Measurements from ENCODE around the gene PLBD1. TPM values are rescaled to one million over a fixed set of nuclear protein-coding genes. Genes with fewer than 3 reads are reported as not detected.

The PLBD1 gene
- total and polyA plus RNA-seq, 4 donors, result 9.5 to 40.9 (median 25.8) TPM

- DNase-seq (no peak), ATAC-seq (ENCODE audit: insufficient read depth, low FRiP score) (no peak)
- no peaks in the 10 kb centered on the region for H3K27me3 ChIP-seq (ENCODE audit: control insufficient read depth in 3 of 3, insufficient read depth in 3 of 3, low read length in 2 of 3)
- H3K4me1 ChIP-seq (ENCODE audit: control insufficient read depth in 5 of 5, insufficient read depth in 5 of 5, low read length in 5 of 5), result no peaks in the 10 kb centered on the region
- no peak overlapping the region for H3K9ac ChIP-seq (ENCODE audit: insufficient read depth in 1 of 2, low read length in 2 of 2)
- TF ChIP-seq CTCF (IDR thresholded peaks at IDR 0.05; ENCODE audit: control extremely low read depth, extremely low read depth), result no peak
- no peaks in the 10 kb centered on the region for H3K9me3 ChIP-seq (ENCODE audit: control insufficient read depth in 4 of 4, insufficient read depth in 3 of 4, low read length in 3 of 4)
- WGBS, 2 donors, result 93 to 98% methylated on average over 3 of the region's 3 CpGs
- no peaks in the 10 kb centered on the region for H3K36me3 ChIP-seq (ENCODE audit: control insufficient read depth in 4 of 4, insufficient read depth in 4 of 4, low read length in 4 of 4)
- no peak overlapping the region for H3K4me3 ChIP-seq
- no peak overlapping the region for H3K27ac ChIP-seq (ENCODE audit: low read depth in 1 of 2, low read length in 1 of 2)
Observed at GRCh38 chr12:14588571-14588970, 20.9 kb upstream of the PLBD1 start.

GRCh38 chr12:14578646-14579045, 11.0 kb upstream of the PLBD1 start:
- H3K27ac ChIP-seq (ENCODE audit: low read depth in 1 of 2, low read length in 1 of 2), result no peak overlapping the region
- no peaks in the 10 kb centered on the region for H3K4me1 ChIP-seq (ENCODE audit: control insufficient read depth in 5 of 5, insufficient read depth in 5 of 5, low read length in 5 of 5)
- 87% methylated on average over 8 of the region's 8 CpGs for whole genome bisulfite sequencing, 2 donors
- H3K36me3 ChIP-seq (ENCODE audit: control insufficient read depth in 4 of 4, insufficient read depth in 4 of 4, low read length in 4 of 4), result peaks cover 0 to 2% (median 0%) of the 10 kb centered on the region in 4 donors
- TF ChIP-seq CTCF (IDR thresholded peaks at IDR 0.05; ENCODE audit: control extremely low read depth, extremely low read depth), result no peak
- no peak for DNase-seq
- no peaks in the 10 kb centered on the region for H3K9me3 ChIP-seq (ENCODE audit: control insufficient read depth in 4 of 4, insufficient read depth in 3 of 4, low read length in 3 of 4)
- no peak overlapping the region for H3K4me3 ChIP-seq
- no peaks in the 10 kb centered on the region for H3K27me3 ChIP-seq (ENCODE audit: control insufficient read depth in 3 of 3, insufficient read depth in 3 of 3, low read length in 2 of 3)
- ATAC-seq (ENCODE audit: insufficient read depth, low FRiP score), result no peak
- H3K9ac ChIP-seq (ENCODE audit: insufficient read depth in 1 of 2, low read length in 2 of 2), result no peak overlapping the region

GRCh38 chr12:14577344-14577743, 9.7 kb upstream of the PLBD1 start:
- Histone ChIP-seq H3K9me3 (ENCODE audit: control insufficient read depth in 4 of 4, insufficient read depth in 3 of 4, low read length in 3 of 4) (no peaks in the 10 kb centered on the region), H3K4me1 (ENCODE audit: control insufficient read depth in 5 of 5, insufficient read depth in 5 of 5, low read length in 5 of 5) (no peaks in the 10 kb centered on the region), H3K27ac (ENCODE audit: low read depth in 1 of 2, low read length in 1 of 2) (no peak overlapping the region), H3K36me3 (ENCODE audit: control insufficient read depth in 4 of 4, insufficient read depth in 4 of 4, low read length in 4 of 4) (no peaks in the 10 kb centered on the region), H3K4me3 (no peak overlapping the region), H3K27me3 (ENCODE audit: control insufficient read depth in 3 of 3, insufficient read depth in 3 of 3, low read length in 2 of 3) (no peaks in the 10 kb centered on the region), H3K9ac (ENCODE audit: insufficient read depth in 1 of 2, low read length in 2 of 2) (no peak overlapping the region)
- WGBS, 2 donors, result 23 to 33% methylated on average over 1 of the region's 1 CpG
- DNase-seq (no peak), ATAC-seq (ENCODE audit: insufficient read depth, low FRiP score) (no peak)
- no peak for TF ChIP-seq CTCF (IDR thresholded peaks at IDR 0.05; ENCODE audit: control extremely low read depth, extremely low read depth)

GRCh38 chr12:14576896-14577295, 9.2 kb upstream of the PLBD1 start:
- no peak overlapping the region for H3K4me3 ChIP-seq
- H3K9ac ChIP-seq (ENCODE audit: insufficient read depth in 1 of 2, low read length in 2 of 2), result no peak overlapping the region
- no peaks in the 10 kb centered on the region for H3K9me3 ChIP-seq (ENCODE audit: control insufficient read depth in 4 of 4, insufficient read depth in 3 of 4, low read length in 3 of 4)
- H3K36me3 ChIP-seq (ENCODE audit: control insufficient read depth in 4 of 4, insufficient read depth in 4 of 4, low read length in 4 of 4), result no peaks in the 10 kb centered on the region
- DNase-seq (no peak), ATAC-seq (ENCODE audit: insufficient read depth, low FRiP score) (no peak)
- no peak overlapping the region for H3K27ac ChIP-seq (ENCODE audit: low read depth in 1 of 2, low read length in 1 of 2)
- H3K27me3 ChIP-seq (ENCODE audit: control insufficient read depth in 3 of 3, insufficient read depth in 3 of 3, low read length in 2 of 3), result no peaks in the 10 kb centered on the region
- TF ChIP-seq CTCF (IDR thresholded peaks at IDR 0.05; ENCODE audit: control extremely low read depth, extremely low read depth), result no peak
- WGBS, 2 donors, result 66 to 75% methylated on average over 8 of the region's 8 CpGs
- H3K4me1 ChIP-seq (ENCODE audit: control insufficient read depth in 5 of 5, insufficient read depth in 5 of 5, low read length in 5 of 5), result no peaks in the 10 kb centered on the region
